HEK293 (cell line): ENCODE measurements around the gene ACAP1.

Experiments
- HOXA7 ChIP-seq: sonication (generic); formaldehyde crosslinking; IDR thresholded peaks from 2 replicates; pipeline ENCODE4 v1.8.1; 2022; ENCODE audit warnings: missing genetic modification reagents, borderline replicate concordance
- KLF1 ChIP-seq: fragments of 450-650 bp; formaldehyde crosslinking; IDR thresholded peaks from 2 replicates; pipeline ENCODE4 v1.5.1; 2016; ENCODE audit warnings: missing biosample characterization, missing genetic modification characterization
- KLF8 ChIP-seq: fragments of 450-650 bp; formaldehyde crosslinking; IDR thresholded peaks from 2 replicates; pipeline ENCODE4 v1.5.1; 2016; ENCODE audit warnings: missing biosample characterization, missing genetic modification characterization
- MZF1 ChIP-seq: fragments of 450-650 bp; formaldehyde crosslinking; IDR thresholded peaks from 2 replicates; pipeline ENCODE4 v1.5.1; 2017; ENCODE audit warnings: missing biosample characterization, missing genetic modification characterization, borderline replicate concordance
- SALL2 ChIP-seq: fragments of 450-650 bp; formaldehyde crosslinking; IDR thresholded peaks from 2 replicates; pipeline ENCODE4 v1.5.0; 2017; ENCODE audit warnings: missing biosample characterization, mild to moderate bottlenecking, missing genetic modification characterization, borderline replicate concordance
- TCF7L2 ChIP-seq: IDR thresholded peaks from 2 replicates; pipeline ENCODE4 v1.6.1; 2011; ENCODE audit warnings: low read depth, mild to moderate bottlenecking, inconsistent platforms, low read length, moderate library complexity, borderline replicate concordance
- ZFP41 ChIP-seq: fragments of 450-650 bp; formaldehyde crosslinking; IDR thresholded peaks from 2 replicates; pipeline ENCODE4 v1.5.1; 2016; ENCODE audit warnings: missing biosample characterization, missing genetic modification characterization, borderline replicate concordance
- ZNF121 ChIP-seq: fragments of 450-650 bp; formaldehyde crosslinking; IDR thresholded peaks from 2 replicates; pipeline ENCODE4 v1.5.1; 2016; ENCODE audit warnings: missing biosample characterization, missing genetic modification characterization
- ZNF157 ChIP-seq: fragments of 450-650 bp; formaldehyde crosslinking; IDR thresholded peaks from 2 replicates; pipeline ENCODE4 v1.5.1; 2016; ENCODE audit warnings: missing biosample characterization, missing genetic modification characterization
- ZNF2 ChIP-seq: fragments of 450-650 bp; formaldehyde crosslinking; IDR thresholded peaks from 2 replicates; pipeline ENCODE4 v1.5.1; 2016; ENCODE audit warnings: missing biosample characterization, missing genetic modification characterization
- ZNF214 ChIP-seq: fragments of 450-650 bp; formaldehyde crosslinking; IDR thresholded peaks from 2 replicates; pipeline ENCODE4 v1.5.1; 2017; ENCODE audit warnings: missing biosample characterization, mild to moderate bottlenecking, missing genetic modification characterization, borderline replicate concordance
- ZNF514 ChIP-seq: fragments of 450-650 bp; formaldehyde crosslinking; IDR thresholded peaks from 2 replicates; pipeline ENCODE4 v1.5.1; 2016; ENCODE audit warnings: missing biosample characterization, missing genetic modification characterization
- ZNF654 ChIP-seq: fragments of 450-650 bp; formaldehyde crosslinking; IDR thresholded peaks from 2 replicates; pipeline ENCODE4 v1.5.1; 2016; ENCODE audit warnings: low read depth, missing biosample characterization, missing genetic modification characterization
- ZNF776 ChIP-seq: fragments of 450-650 bp; formaldehyde crosslinking; IDR thresholded peaks from 2 replicates; pipeline ENCODE4 v1.5.0; 2017; ENCODE audit warnings: missing biosample characterization, missing genetic modification characterization, borderline replicate concordance
- ZSCAN16 ChIP-seq: fragments of 450-650 bp; formaldehyde crosslinking; IDR thresholded peaks from 2 replicates; pipeline ENCODE4 v1.5.1; 2016; ENCODE audit warnings: missing biosample characterization, missing genetic modification characterization
- TF ChIP-seq, protein P1 (sequence below): fragments of 450-650 bp; formaldehyde crosslinking; IDR thresholded peaks from 2 replicates; pipeline ENCODE4 v1.5.1; 2016; ENCODE audit warnings: missing biosample characterization, missing genetic modification characterization
- TF ChIP-seq, protein P2 (sequence below): fragments of 450-650 bp; formaldehyde crosslinking; IDR thresholded peaks from 2 replicates; pipeline ENCODE4 v1.5.1; 2016; ENCODE audit warnings: missing biosample characterization, missing genetic modification characterization
- TF ChIP-seq, protein P3 (sequence below): fragments of 450-650 bp; formaldehyde crosslinking; IDR thresholded peaks from 2 replicates; pipeline ENCODE4 v1.5.1; 2016; ENCODE audit warnings: missing biosample characterization, missing genetic modification characterization
- TF ChIP-seq, protein P4 (sequence below): fragments of 450-650 bp; formaldehyde crosslinking; IDR thresholded peaks from 2 replicates; pipeline ENCODE4 v1.5.1; 2017; ENCODE audit warnings: missing biosample characterization, missing genetic modification characterization
- TF ChIP-seq, protein P5 (sequence below): fragments of 450-650 bp; formaldehyde crosslinking; optimal IDR thresholded peaks from 2 replicates; pipeline ENCODE3; 2016; ENCODE audit warnings: missing biosample characterization, mild to moderate bottlenecking, missing genetic modification characterization
- TF ChIP-seq, protein P6 (sequence below): fragments of 450-650 bp; IDR thresholded peaks from 2 replicates; pipeline ENCODE4 v1.5.1; 2018; ENCODE audit warnings: missing biosample characterization, missing genetic modification characterization

The ACAP1 gene

DNA sequence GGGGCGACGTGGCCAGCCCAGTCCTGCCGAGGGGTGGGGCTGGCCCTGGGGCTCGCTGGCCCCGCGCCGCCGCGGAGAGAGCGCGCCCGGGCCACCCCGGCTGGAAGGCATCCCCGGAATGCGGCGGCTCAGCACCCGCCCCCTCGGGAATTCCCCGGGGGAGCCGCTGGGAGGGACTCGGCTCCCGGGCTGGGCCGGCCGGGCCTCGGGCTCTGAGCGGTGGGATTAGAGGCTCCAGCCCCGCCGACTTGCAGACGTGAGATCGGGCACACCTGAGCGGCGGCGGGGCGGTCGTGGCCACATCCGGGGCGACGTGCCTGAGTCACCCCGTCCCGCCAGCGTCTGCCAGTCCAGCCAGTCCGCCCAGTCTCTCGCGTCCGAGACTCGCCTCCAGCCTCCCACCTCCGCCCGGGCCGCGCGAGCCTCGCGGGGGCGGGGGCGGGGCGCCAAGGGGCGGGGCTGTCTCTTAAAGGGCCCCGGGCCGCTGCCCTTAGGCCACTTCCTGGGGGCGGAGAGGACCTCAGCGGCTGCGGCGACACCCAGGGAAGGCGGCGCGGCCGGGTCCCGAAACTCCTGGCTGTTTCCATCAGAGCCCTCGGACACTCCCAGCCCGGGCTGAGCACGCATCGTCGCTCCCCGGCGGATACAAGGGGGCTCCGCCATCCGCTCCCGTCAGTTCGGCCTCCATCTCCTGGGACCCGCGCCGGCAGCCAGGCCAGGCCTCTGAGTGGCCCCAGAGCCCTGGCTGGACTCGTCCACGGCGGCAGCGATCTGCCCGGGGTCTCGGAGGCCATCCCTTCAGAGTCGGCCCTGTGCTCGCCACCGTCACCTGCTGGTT lies 15.6 kb downstream of the ACAP1 start, which contains the start of gene KCTD11 (continued):
- TF ChIP-seq TCF7L2 = no peak
- TF ChIP-seq ZNF654 (tag by site-specific recombination) = no peak
- no peak for TF ChIP-seq ZNF157 (tag by site-specific recombination)
- peak; percentile 80 for TF ChIP-seq KLF1 (tag by site-specific recombination)
- TF ChIP-seq, protein P1, sequence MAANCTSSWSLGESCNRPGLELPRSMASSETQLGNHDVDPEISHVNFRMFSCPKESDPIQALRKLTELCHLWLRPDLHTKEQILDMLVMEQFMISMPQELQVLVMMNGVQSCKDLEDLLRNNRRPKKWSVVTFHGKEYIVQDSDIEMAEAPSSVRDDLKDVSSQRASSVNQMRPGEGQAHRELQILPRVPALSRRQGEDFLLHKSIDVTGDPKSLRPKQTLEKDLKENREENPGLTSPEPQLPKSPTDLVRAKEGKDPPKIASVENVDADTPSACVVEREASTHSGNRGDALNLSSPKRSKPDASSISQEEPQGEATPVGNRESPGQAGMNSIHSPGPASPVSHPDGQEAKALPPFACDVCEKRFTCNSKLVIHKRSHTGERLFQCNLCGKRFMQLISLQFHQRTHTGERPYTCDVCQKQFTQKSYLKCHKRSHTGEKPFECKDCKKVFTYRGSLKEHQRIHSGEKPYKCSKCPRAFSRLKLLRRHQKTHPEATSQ = 0 out of 2 replicates have a peak, but pooled peaks have one; percentile 24
- no peak for TF ChIP-seq ZNF214 (tag by site-specific recombination)
- TF ChIP-seq ZFP41 (tag by site-specific recombination) = no peak
- TF ChIP-seq ZNF2 (tag by site-specific recombination) = no peak
- TF ChIP-seq, protein P2, sequence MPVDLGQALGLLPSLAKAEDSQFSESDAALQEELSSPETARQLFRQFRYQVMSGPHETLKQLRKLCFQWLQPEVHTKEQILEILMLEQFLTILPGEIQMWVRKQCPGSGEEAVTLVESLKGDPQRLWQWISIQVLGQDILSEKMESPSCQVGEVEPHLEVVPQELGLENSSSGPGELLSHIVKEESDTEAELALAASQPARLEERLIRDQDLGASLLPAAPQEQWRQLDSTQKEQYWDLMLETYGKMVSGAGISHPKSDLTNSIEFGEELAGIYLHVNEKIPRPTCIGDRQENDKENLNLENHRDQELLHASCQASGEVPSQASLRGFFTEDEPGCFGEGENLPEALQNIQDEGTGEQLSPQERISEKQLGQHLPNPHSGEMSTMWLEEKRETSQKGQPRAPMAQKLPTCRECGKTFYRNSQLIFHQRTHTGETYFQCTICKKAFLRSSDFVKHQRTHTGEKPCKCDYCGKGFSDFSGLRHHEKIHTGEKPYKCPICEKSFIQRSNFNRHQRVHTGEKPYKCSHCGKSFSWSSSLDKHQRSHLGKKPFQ (tag by site-specific recombination) = no peak
- TF ChIP-seq, protein P3, sequence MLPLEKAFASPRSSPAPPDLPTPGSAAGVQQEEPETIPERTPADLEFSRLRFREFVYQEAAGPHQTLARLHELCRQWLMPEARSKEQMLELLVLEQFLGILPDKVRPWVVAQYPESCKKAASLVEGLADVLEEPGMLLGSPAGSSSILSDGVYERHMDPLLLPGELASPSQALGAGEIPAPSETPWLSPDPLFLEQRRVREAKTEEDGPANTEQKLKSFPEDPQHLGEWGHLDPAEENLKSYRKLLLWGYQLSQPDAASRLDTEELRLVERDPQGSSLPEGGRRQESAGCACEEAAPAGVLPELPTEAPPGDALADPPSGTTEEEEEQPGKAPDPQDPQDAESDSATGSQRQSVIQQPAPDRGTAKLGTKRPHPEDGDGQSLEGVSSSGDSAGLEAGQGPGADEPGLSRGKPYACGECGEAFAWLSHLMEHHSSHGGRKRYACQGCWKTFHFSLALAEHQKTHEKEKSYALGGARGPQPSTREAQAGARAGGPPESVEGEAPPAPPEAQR (tag by site-specific recombination) = no peak
- TF ChIP-seq, protein P4, sequence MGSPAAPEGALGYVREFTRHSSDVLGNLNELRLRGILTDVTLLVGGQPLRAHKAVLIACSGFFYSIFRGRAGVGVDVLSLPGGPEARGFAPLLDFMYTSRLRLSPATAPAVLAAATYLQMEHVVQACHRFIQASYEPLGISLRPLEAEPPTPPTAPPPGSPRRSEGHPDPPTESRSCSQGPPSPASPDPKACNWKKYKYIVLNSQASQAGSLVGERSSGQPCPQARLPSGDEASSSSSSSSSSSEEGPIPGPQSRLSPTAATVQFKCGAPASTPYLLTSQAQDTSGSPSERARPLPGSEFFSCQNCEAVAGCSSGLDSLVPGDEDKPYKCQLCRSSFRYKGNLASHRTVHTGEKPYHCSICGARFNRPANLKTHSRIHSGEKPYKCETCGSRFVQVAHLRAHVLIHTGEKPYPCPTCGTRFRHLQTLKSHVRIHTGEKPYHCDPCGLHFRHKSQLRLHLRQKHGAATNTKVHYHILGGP (tag by site-specific recombination) = no peak
- TF ChIP-seq, protein P5, sequence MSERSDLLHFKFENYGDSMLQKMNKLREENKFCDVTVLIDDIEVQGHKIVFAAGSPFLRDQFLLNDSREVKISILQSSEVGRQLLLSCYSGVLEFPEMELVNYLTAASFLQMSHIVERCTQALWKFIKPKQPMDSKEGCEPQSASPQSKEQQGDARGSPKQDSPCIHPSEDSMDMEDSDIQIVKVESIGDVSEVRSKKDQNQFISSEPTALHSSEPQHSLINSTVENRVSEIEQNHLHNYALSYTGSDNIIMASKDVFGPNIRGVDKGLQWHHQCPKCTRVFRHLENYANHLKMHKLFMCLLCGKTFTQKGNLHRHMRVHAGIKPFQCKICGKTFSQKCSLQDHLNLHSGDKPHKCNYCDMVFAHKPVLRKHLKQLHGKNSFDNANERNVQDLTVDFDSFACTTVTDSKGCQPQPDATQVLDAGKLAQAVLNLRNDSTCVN (tag by site-specific recombination) = peak; percentile 92
- no peak for TF ChIP-seq ZNF121 (tag by site-specific recombination)
- TF ChIP-seq SALL2 (tag by site-specific recombination) = no peak
- no peak for TF ChIP-seq ZSCAN16 (tag by site-specific recombination)
- TF ChIP-seq, protein P6, sequence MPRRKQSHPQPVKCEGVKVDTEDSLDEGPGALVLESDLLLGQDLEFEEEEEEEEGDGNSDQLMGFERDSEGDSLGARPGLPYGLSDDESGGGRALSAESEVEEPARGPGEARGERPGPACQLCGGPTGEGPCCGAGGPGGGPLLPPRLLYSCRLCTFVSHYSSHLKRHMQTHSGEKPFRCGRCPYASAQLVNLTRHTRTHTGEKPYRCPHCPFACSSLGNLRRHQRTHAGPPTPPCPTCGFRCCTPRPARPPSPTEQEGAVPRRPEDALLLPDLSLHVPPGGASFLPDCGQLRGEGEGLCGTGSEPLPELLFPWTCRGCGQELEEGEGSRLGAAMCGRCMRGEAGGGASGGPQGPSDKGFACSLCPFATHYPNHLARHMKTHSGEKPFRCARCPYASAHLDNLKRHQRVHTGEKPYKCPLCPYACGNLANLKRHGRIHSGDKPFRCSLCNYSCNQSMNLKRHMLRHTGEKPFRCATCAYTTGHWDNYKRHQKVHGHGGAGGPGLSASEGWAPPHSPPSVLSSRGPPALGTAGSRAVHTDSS (tag by site-specific recombination) = no peak
- TF ChIP-seq MZF1 (tag by site-specific recombination) = 0 out of 2 replicates have a peak, but pooled peaks have one; percentile 22
- no peak for TF ChIP-seq HOXA7 (CRISPR knock-in tag)
- TF ChIP-seq ZNF514 (tag by site-specific recombination) = no peak
- peak; percentile 92 for TF ChIP-seq KLF8 (tag by site-specific recombination)
- TF ChIP-seq ZNF776 (tag by site-specific recombination) = no peak
